ENCODE results near the gene SORL1. TPM values are rescaled to one million over a fixed set of nuclear protein-coding genes. Genes with fewer than 3 reads are reported as not detected.
A peak's percentile ranks its signal among the peaks of the same experiment; 100 is the strongest.

SORL1 gene
- total and polyA plus RNA-seq, 4 donors, result 21.4 to 80.6 (median 29.3) TPM

DNA sequence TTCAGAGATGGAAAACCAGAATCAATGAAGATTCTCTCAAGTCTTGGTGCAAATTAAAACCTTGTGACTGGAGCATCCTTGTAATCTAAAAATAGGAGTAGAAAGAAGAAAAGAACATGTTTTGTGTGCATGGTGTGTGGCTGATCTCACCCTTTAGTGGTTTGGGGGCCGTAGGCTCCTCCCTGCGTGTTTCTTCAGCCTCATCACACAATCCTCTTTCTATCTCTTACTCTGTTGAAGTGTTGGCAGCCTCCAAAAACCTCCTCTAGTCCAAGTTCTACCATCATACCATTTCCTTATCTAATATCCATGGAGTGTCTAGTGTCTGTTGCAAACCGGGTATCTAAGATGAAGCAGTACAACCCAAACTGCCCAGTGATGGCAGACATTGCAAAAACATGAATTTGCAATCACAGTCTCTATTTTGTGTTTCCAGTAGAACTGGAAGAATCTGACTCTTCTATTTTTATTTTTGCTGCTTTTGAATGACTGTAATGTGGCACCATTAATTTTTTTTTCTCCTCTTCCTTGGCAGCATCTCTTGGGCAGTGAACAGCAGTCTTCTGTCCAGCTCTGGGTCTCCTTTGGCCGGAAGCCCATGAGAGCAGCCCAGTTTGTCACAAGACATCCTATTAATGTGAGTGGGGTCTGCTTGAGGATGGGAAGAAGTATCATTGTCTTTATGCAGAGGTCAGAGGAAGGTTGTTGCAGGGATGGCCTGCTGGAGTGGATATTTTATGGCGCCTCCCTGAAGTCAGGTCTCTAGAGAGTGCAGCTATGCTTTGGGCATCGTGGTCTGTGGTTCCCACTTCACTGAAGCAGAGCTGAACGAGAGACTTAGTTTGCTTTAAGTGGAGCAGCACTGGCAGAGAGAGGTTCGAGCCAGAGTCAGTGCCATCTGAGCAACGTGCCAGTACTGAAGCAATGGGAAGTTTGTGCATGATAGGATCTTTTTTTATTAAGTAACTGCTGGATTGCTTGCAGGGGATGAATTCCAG lies 60.7 kb downstream of the SORL1 start:
- no peak overlapping the region for H3K4me3 ChIP-seq (ENCODE audit: low read depth, low read length)
- peak in 1 of 6 donors; percentile 69 for DNase-seq (ENCODE audit: low read depth in 4 of 6, low spot score in 6 of 6)
- H3K27ac ChIP-seq (ENCODE audit: low read depth, low read length), result peak overlapping the region; percentile 3
- H3K36me3 ChIP-seq (ENCODE audit: control insufficient read depth, insufficient read depth, low read length), result peaks cover 18% of the 10 kb centered on the region
- WGBS (ENCODE audit: insufficient coverage), result 41% methylated on average over 6 of the region's 9 CpGs
- H3K9me3 ChIP-seq (ENCODE audit: control insufficient read depth, insufficient read depth, low read length), result no peaks in the 10 kb centered on the region
- H3K27me3 ChIP-seq (ENCODE audit: control insufficient read depth, insufficient read depth, low read length), result no peaks in the 10 kb centered on the region
- peaks cover 10% of the 10 kb centered on the region for H3K4me1 ChIP-seq (ENCODE audit: control insufficient read depth, insufficient read depth, low read length)

DNA sequence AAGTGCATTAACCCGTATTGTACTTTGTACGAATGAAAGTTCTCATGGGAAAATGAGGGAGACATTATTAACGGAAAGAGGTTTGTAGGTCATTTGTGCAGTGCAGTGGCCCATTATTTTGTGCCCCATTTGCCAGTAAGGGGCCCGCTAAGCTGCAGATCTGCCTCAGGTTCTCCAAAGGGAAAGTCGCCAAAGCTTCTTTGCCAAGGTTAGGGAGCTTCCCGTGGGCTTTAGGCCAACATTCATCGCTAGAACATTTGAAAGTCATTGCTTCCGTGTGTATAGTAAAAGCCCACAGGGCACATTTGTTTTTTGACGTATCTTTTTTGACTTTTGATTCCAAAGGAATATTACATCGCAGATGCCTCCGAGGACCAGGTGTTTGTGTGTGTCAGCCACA lies 61.7 kb downstream of the SORL1 start:
- Histone ChIP-seq H3K4me3 (ENCODE audit: low read depth, low read length) (no peak overlapping the region), H3K27ac (ENCODE audit: low read depth, low read length) (no peak overlapping the region), H3K4me1 (ENCODE audit: control insufficient read depth, insufficient read depth, low read length) (peaks cover 10% of the 10 kb centered on the region), H3K27me3 (ENCODE audit: control insufficient read depth, insufficient read depth, low read length) (no peaks in the 10 kb centered on the region), H3K36me3 (ENCODE audit: control insufficient read depth, insufficient read depth, low read length) (peaks cover 22% of the 10 kb centered on the region), H3K9me3 (ENCODE audit: control insufficient read depth, insufficient read depth, low read length) (no peaks in the 10 kb centered on the region)
- DNase-seq (ENCODE audit: low read depth in 4 of 6, low spot score in 6 of 6), result peak in 1 of 6 donors; percentile 49
- WGBS (ENCODE audit: insufficient coverage), result 68% methylated on average over 9 of the region's 11 CpGs

DNA sequence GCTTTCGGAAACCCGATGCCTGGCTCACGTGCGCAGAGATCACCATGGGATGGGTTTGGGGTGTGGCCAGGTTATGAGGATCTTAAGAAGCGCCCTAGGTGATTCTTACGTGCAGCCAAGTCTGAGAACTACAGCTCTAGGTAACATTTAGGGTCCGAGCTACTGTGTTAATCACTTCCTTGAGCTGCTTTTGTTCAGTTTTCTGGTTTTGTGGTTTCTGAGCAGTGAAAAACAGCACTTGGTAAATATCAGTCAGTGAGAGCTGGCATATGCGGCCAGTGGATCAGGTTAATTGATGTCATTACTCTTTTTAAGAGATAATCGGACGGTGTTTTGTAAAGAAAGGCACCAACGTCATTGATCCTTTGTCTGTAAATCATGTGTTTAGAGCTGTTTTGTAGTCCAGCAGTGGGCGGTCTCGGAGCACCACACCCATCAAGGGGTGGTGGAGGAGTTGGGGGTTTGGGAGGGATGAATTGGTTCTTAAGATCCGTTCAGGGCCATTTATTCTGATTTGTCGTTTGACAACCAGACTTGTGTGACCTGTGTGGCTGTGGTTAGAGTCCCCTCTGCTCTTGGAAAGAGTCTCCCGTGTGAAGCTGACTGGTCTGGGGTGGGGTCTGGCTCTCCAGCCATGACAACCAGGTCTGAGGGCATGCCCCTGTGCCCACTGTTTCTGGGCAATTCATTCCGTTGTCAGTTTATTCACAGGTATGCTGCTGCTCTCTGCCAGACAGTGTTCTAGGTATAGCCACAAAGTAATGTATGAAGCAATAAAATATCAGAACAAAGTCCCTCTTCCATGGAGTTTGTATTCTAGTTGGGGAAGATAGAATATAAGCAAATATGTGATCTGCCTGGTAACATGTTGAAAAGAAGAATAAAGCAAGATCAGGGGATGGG lies 62.6 kb downstream of the SORL1 start:
- H3K27me3 ChIP-seq (ENCODE audit: control insufficient read depth, insufficient read depth, low read length), result no peaks in the 10 kb centered on the region
- H3K9me3 ChIP-seq (ENCODE audit: control insufficient read depth, insufficient read depth, low read length), result no peaks in the 10 kb centered on the region
- no peak overlapping the region for H3K27ac ChIP-seq (ENCODE audit: low read depth, low read length)
- DNase-seq (ENCODE audit: low read depth in 4 of 6, low spot score in 6 of 6), result no peak
- peaks cover 25% of the 10 kb centered on the region for H3K36me3 ChIP-seq (ENCODE audit: control insufficient read depth, insufficient read depth, low read length)
- peaks cover 10% of the 10 kb centered on the region for H3K4me1 ChIP-seq (ENCODE audit: control insufficient read depth, insufficient read depth, low read length)
- no peak overlapping the region for H3K4me3 ChIP-seq (ENCODE audit: low read depth, low read length)
- 80% methylated on average over 16 of the region's 17 CpGs for WGBS (ENCODE audit: insufficient coverage)

DNA sequence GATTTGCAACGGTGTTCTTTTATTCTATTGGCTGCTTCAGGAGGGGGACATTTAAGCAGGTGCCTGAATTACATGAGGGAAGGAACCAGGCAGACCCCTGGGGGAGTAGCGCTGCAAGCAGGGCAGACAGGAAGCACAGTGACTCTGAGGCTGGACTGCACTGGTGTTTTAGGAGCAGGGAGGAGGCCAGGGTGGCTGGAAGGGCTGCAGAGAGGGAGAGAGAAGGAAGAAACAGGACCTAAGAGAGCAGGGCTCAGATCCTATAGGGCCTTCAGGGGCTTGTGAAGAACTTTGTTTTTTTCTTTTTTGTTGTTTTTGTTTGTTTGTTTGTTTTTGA lies 63.2 kb downstream of the SORL1 start:
- H3K4me1 ChIP-seq (ENCODE audit: control insufficient read depth, insufficient read depth, low read length), result peaks cover 10% of the 10 kb centered on the region
- H3K36me3 ChIP-seq (ENCODE audit: control insufficient read depth, insufficient read depth, low read length), result peaks cover 25% of the 10 kb centered on the region
- 66% methylated on average over 2 of the region's 2 CpGs for WGBS (ENCODE audit: insufficient coverage)
- no peak overlapping the region for H3K27ac ChIP-seq (ENCODE audit: low read depth, low read length)
- H3K4me3 ChIP-seq (ENCODE audit: low read depth, low read length), result no peak overlapping the region
- no peak for DNase-seq (ENCODE audit: low read depth in 4 of 6, low spot score in 6 of 6)
- no peaks in the 10 kb centered on the region for H3K9me3 ChIP-seq (ENCODE audit: control insufficient read depth, insufficient read depth, low read length)
- no peaks in the 10 kb centered on the region for H3K27me3 ChIP-seq (ENCODE audit: control insufficient read depth, insufficient read depth, low read length)

DNA sequence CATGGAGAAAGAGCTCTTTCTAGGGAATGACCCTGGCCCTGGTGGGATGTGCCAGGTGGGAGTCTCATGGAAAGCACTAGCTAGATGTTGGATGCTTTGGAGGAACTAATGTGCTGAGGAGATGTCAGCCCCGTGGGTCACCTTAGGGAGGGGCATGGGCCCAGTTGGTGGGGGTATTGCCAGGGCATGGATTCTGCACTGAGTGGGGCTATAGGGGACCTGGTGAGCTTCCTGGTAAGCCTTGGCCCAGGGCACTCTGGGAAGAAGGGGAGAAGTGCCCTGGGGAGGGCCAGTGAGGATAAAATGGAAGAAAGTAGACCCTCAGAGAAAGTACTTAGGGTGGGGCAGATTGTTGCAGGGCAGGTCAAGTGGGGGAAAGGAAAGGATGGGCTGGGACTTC lies 65.9 kb downstream of the SORL1 start:
- Histone ChIP-seq H3K27me3 (ENCODE audit: control insufficient read depth, insufficient read depth, low read length) (no peaks in the 10 kb centered on the region), H3K27ac (ENCODE audit: low read depth, low read length) (no peak overlapping the region), H3K4me3 (ENCODE audit: low read depth, low read length) (no peak overlapping the region), H3K9me3 (ENCODE audit: control insufficient read depth, insufficient read depth, low read length) (no peaks in the 10 kb centered on the region), H3K4me1 (ENCODE audit: control insufficient read depth, insufficient read depth, low read length) (peaks cover 6% of the 10 kb centered on the region), H3K36me3 (ENCODE audit: control insufficient read depth, insufficient read depth, low read length) (peaks cover 32% of the 10 kb centered on the region)
- no peak for DNase-seq (ENCODE audit: low read depth in 4 of 6, low spot score in 6 of 6)
- WGBS (ENCODE audit: insufficient coverage), result 91% methylated on average over 1 of the region's 1 CpG

DNA sequence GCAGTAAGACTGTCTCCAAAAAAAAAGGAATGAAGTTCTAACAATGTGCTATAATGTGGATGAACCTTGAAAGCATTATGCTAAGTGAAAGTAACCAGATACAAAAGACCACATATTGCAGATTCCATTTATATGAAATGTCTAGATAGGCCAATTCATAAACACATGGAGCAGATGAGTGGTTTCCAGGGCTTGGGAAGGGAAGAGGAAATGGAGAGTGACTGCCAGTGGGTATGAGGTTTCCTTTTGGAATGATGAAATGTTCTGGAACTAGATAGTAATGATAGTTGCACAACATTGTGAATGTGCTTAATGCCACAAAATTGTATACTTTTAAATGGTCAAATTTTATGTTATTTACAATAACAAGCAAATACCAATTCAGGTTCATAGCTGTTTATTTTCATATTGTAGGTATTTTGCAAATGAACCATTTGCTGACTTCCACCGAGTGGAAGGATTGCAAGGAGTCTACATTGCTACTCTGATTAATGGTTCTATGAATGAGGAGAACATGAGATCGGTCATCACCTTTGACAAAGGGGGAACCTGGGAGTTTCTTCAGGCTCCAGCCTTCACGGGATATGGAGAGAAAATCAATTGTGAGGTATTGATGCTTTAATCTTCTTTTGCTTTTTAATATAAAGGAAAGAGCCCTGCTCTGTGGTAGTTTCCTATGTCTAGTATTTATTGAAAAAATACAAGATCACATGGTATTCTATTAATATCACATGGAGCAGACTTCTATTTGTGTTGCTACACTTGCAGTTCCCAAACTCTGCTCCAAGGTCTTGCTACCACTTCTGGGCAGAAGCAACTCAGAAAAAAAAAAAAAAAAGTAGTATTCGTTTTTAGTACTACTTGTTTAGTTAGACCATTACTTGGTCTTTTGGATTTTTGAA lies 68.4 kb downstream of the SORL1 start:
- Histone ChIP-seq H3K4me3 (ENCODE audit: low read depth, low read length) (no peak overlapping the region), H3K9me3 (ENCODE audit: control insufficient read depth, insufficient read depth, low read length) (peaks cover 3% of the 10 kb centered on the region), H3K27ac (ENCODE audit: low read depth, low read length) (no peak overlapping the region), H3K36me3 (ENCODE audit: control insufficient read depth, insufficient read depth, low read length) (peaks cover 26% of the 10 kb centered on the region), H3K4me1 (ENCODE audit: control insufficient read depth, insufficient read depth, low read length) (no peaks in the 10 kb centered on the region), H3K27me3 (ENCODE audit: control insufficient read depth, insufficient read depth, low read length) (no peaks in the 10 kb centered on the region)
- DNase-seq (ENCODE audit: low read depth in 4 of 6, low spot score in 6 of 6), result no peak
- 94% methylated on average over 3 of the region's 4 CpGs for WGBS (ENCODE audit: insufficient coverage)

DNA sequence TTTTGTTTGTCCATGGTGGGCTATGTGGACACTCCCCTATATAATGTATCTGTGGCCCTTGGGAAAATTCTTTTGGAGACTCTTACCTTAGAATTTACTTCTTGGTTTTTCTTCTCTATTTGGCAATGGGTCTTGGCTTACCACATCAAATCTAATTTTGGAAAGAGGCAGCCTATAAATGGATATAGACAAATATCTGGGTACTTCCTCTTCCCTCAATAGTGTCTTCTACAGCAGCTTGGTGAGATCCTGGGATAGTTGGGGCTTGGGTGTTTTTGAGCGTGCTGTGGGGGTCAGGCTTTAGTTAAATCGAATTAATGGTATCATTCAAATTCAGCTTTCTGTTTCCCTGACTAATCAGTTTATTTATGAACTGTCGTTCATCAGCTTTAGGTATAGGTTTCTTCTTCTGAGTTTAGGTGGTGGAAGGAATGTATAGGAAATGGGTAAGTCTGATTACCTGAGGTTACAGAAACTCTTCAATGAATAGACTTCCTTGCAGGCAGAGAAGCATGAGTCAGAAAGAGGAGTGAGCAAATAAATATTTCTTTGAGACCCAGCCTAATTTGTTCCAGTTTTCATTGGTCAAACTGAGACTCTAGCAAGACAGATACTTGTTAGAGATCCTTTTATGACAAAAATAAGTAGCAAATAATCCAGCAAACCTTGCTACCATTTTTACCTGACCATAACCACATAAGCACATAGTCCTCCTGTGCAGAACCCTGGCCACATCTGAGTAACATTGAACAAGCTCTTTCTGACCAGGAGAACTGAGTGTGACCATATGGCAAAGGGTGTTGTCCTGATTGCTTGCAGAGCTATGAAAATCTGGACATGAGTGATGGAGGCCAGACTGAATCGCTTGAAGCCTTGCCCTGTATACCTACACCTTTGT lies 69.3 kb downstream of the SORL1 start:
- no peak for DNase-seq (ENCODE audit: low read depth in 4 of 6, low spot score in 6 of 6)
- H3K27ac ChIP-seq (ENCODE audit: low read depth, low read length), result no peak overlapping the region
- no peaks in the 10 kb centered on the region for H3K27me3 ChIP-seq (ENCODE audit: control insufficient read depth, insufficient read depth, low read length)
- peaks cover 18% of the 10 kb centered on the region for H3K36me3 ChIP-seq (ENCODE audit: control insufficient read depth, insufficient read depth, low read length)
- H3K4me1 ChIP-seq (ENCODE audit: control insufficient read depth, insufficient read depth, low read length), result no peaks in the 10 kb centered on the region
- no peak overlapping the region for H3K4me3 ChIP-seq (ENCODE audit: low read depth, low read length)
- peaks cover 5% of the 10 kb centered on the region for H3K9me3 ChIP-seq (ENCODE audit: control insufficient read depth, insufficient read depth, low read length)
- WGBS (ENCODE audit: insufficient coverage), result no CpG with 5 or more reads among the region's 4 CpGs

DNA sequence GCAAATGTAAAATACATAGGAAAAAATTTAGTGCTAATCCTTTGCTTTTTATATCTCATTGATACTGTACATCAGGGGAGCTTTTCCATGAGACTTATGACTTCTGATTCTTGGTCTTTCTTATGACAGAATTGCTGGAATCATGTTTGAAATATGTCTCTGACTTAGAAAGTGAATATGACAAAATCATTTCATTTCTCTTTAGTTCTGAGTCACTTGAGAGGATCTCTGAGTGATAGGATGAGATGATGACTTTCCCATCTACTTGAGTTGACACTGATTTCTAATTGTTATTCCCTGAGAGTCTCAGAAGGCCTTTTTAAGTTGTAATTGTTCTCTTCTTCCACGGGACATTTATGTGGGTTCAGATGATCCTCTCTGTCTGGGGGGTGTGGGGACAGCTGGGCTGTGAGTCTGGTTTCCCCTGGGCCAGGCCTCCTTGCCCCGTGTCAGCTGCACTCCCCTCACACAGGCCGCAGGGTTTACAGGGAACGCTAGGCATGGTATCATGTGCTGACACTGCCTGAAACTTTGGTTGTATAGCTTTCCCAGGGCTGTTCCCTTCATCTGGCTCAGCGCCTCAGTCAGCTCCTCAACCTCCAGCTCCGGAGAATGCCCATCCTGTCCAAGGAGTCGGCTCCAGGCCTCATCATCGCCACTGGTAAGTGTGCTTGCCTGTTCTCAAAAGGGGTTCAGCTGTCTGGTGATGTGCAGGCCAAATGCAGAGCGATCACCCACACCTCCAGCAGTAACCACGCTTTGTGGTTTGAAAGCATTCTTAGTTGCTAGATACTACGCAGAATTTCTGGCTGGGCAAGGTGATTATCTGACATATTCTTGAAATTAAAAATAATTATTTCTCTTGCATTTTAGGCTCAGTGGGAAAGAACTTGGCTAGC lies 70.2 kb downstream of the SORL1 start:
- no peak overlapping the region for H3K27ac ChIP-seq (ENCODE audit: low read depth, low read length)
- no peaks in the 10 kb centered on the region for H3K27me3 ChIP-seq (ENCODE audit: control insufficient read depth, insufficient read depth, low read length)
- WGBS (ENCODE audit: insufficient coverage), result 90% methylated on average over 8 of the region's 11 CpGs
- no peak for DNase-seq (ENCODE audit: low read depth in 4 of 6, low spot score in 6 of 6)
- no peak overlapping the region for H3K4me3 ChIP-seq (ENCODE audit: low read depth, low read length)
- peaks cover 5% of the 10 kb centered on the region for H3K9me3 ChIP-seq (ENCODE audit: control insufficient read depth, insufficient read depth, low read length)
- H3K36me3 ChIP-seq (ENCODE audit: control insufficient read depth, insufficient read depth, low read length), result peaks cover 15% of the 10 kb centered on the region
- no peaks in the 10 kb centered on the region for H3K4me1 ChIP-seq (ENCODE audit: control insufficient read depth, insufficient read depth, low read length)

All from spinal cord (tissue), 10 donors.